ENCODE measurements around the gene XRCC5.
"Not testable (repeated sequence)": the region's sequence is repeated elsewhere in the genome, so short reads cannot be mapped to it uniquely, and the experiment has no call there.

The XRCC5 gene

DNA sequence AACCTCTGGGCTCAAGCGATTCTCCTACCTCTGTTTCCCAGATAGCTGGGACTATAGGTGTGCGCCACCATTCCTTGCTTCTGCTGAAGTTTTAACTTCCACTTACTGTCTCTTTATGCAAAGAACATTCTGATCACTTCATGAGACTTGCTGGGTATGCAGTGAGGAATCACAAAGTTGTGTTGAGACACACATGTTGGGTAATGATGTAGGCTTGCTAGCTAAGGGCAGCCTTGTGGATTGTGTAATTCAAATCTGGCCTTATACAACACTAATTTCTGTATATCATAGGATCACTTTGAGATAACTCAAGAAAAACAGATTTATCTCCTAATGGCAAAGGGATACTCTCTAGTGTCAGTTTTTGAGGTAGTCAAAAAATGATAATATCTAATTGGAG, 24.2 kb downstream of the XRCC5 start:
- no peaks in the 10 kb centered on the region for H3K4me1 ChIP-seq (ENCODE audit: control insufficient read depth in 1 of 2, insufficient read depth in 2 of 2, low read length in 2 of 2)
- H3K27ac ChIP-seq (ENCODE audit: low read depth, low read length): no peak overlapping the region
- H4K12ac ChIP-seq (ENCODE audit: low read depth, low read length): no peak overlapping the region
- WGBS (ENCODE audit: extremely low coverage, insufficient coverage, insufficient read length): no CpG with 5 or more reads among the region's 2 CpGs
- H2BK120ac ChIP-seq (ENCODE audit: insufficient read depth, low read length, poor library complexity): no peak overlapping the region
- no peak overlapping the region for H2BK5ac ChIP-seq (ENCODE audit: low read depth, low read length, poor library complexity)
- H3K27me3 ChIP-seq (ENCODE audit: insufficient read depth, low read length): no peaks in the 10 kb centered on the region
- no peak overlapping the region for H3K18ac ChIP-seq (ENCODE audit: low read length)
- H3K9me3 ChIP-seq (ENCODE audit: insufficient read depth, low read depth, low read length): no peaks in the 10 kb centered on the region
- H3K4me2 ChIP-seq (ENCODE audit: low read length): no peak overlapping the region
- no peak overlapping the region for H2AFZ ChIP-seq (ENCODE audit: insufficient read depth, low read length, poor library complexity)
- peak in 1 of 2 donors; percentile 17 for DNase-seq
- H2BK12ac ChIP-seq (ENCODE audit: low read length): no peak overlapping the region
- no peak overlapping the region for H3K4ac ChIP-seq (ENCODE audit: low read depth, low read length)
- H3K79me1 ChIP-seq (ENCODE audit: low read length): no peaks in the 10 kb centered on the region
- H3K9ac ChIP-seq (ENCODE audit: low read length): no peak overlapping the region
- H3K79me2 ChIP-seq (ENCODE audit: control insufficient read depth, insufficient read depth, low read length, poor library complexity): no peaks in the 10 kb centered on the region
- H3K4me3 ChIP-seq (ENCODE audit: low read depth, low read length): no peak overlapping the region
- no peak overlapping the region for H4K8ac ChIP-seq (ENCODE audit: low read depth, low read length)
- no peak overlapping the region for H3K14ac ChIP-seq (ENCODE audit: low read length)
- H4K91ac ChIP-seq (ENCODE audit: low read depth, low read length): no peak overlapping the region
- peaks cover 10 to 53% of the 10 kb centered on the region in 2 experiments for H3K36me3 ChIP-seq (ENCODE audit: control insufficient read depth in 1 of 2, insufficient read depth in 2 of 2, low read length in 2 of 2)
- no peak overlapping the region for H2AK5ac ChIP-seq (ENCODE audit: low read length)
- no peak overlapping the region for H3K23ac ChIP-seq (ENCODE audit: low read length)

DNA sequence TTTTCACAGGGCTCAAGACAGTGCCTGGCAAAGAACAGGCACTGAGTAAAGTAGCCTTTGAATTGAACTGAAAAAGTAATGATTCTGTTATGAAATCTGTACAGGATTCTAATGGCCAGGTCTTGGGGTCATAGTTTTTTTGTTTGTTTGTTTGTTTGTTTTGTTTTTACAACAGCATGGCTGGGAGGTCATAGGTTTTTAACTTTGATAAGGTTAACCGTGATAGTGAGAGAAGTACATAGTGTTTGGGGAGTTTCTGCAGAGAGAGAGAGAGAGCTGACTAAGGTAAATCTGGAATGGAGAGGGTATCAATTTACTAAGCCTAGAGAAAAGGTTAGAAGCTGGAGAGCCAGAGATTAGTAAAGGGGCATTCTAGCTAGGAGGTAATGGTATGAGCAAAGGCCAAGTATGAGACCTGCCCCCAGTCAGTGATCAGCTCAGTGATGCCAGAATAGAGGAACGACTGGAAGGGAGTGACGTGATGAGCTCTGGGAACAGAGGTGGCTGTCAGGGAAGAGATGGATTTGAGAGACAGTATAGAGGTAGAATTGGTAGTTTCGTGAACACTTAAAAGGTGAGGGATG, 25.9 kb downstream of the XRCC5 start:
- Histone ChIP-seq H3K4me3 (ENCODE audit: low read depth, low read length) (no peak overlapping the region), H3K9ac (ENCODE audit: low read length) (no peak overlapping the region), H2BK12ac (ENCODE audit: low read length) (no peak overlapping the region), H3K4ac (ENCODE audit: low read depth, low read length) (no peak overlapping the region), H2AFZ (ENCODE audit: insufficient read depth, low read length, poor library complexity) (no peak overlapping the region), H4K8ac (ENCODE audit: low read depth, low read length) (no peak overlapping the region), H2BK120ac (ENCODE audit: insufficient read depth, low read length, poor library complexity) (no peak overlapping the region), H3K36me3 (ENCODE audit: control insufficient read depth in 1 of 2, insufficient read depth in 2 of 2, low read length in 2 of 2) (peaks cover 12 to 59% of the 10 kb centered on the region in 2 experiments), H3K4me1 (ENCODE audit: control insufficient read depth in 1 of 2, insufficient read depth in 2 of 2, low read length in 2 of 2) (no peaks in the 10 kb centered on the region), H3K23ac (ENCODE audit: low read length) (no peak overlapping the region), H3K27me3 (ENCODE audit: insufficient read depth, low read length) (no peaks in the 10 kb centered on the region), H3K27ac (ENCODE audit: low read depth, low read length) (no peak overlapping the region), H3K4me2 (ENCODE audit: low read length) (no peak overlapping the region), H4K12ac (ENCODE audit: low read depth, low read length) (no peak overlapping the region), H2BK5ac (ENCODE audit: low read depth, low read length, poor library complexity) (no peak overlapping the region), H3K9me3 (ENCODE audit: insufficient read depth, low read depth, low read length) (no peaks in the 10 kb centered on the region), H3K79me1 (ENCODE audit: low read length) (no peaks in the 10 kb centered on the region), H4K91ac (ENCODE audit: low read depth, low read length) (no peak overlapping the region), H3K79me2 (ENCODE audit: control insufficient read depth, insufficient read depth, low read length, poor library complexity) (no peaks in the 10 kb centered on the region), H2AK5ac (ENCODE audit: low read length) (no peak overlapping the region), H3K14ac (ENCODE audit: low read length) (no peak overlapping the region), H3K18ac (ENCODE audit: low read length) (no peak overlapping the region)
- WGBS (ENCODE audit: extremely low coverage, insufficient coverage, insufficient read length): no CpG with 5 or more reads among the region's 4 CpGs
- no peak for DNase-seq

DNA sequence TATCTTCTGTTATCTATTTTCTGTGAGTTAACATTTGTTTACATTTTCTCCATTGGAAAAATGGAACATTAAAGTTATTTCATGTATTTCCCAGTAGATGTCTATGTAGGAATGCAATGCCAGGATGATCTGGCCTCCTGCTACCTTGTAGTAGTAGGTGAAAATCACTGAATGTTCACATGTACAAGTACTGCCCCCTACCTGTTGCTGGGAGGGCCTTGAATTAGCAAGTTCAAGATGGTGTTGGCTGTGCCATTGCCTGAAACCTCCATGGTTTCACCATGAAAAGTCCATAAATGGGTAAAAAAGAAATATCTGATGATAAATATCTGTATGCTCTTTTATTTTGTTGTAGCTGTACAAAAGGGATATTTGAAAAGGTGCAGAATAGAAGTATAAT, 30.7 kb downstream of the XRCC5 start:
- Histone ChIP-seq H3K4me1 (ENCODE audit: control insufficient read depth in 1 of 2, insufficient read depth in 2 of 2, low read length in 2 of 2) (no peaks in the 10 kb centered on the region), H4K8ac (ENCODE audit: low read depth, low read length) (no peak overlapping the region), H2BK5ac (ENCODE audit: low read depth, low read length, poor library complexity) (no peak overlapping the region), H3K23ac (ENCODE audit: low read length) (no peak overlapping the region), H3K4me3 (ENCODE audit: low read depth, low read length) (no peak overlapping the region), H2BK120ac (ENCODE audit: insufficient read depth, low read length, poor library complexity) (no peak overlapping the region), H3K18ac (ENCODE audit: low read length) (no peak overlapping the region), H3K4ac (ENCODE audit: low read depth, low read length) (no peak overlapping the region), H3K27ac (ENCODE audit: low read depth, low read length) (no peak overlapping the region), H4K12ac (ENCODE audit: low read depth, low read length) (no peak overlapping the region), H2AFZ (ENCODE audit: insufficient read depth, low read length, poor library complexity) (no peak overlapping the region), H2BK12ac (ENCODE audit: low read length) (no peak overlapping the region), H4K91ac (ENCODE audit: low read depth, low read length) (no peak overlapping the region), H3K79me1 (ENCODE audit: low read length) (no peaks in the 10 kb centered on the region), H3K9ac (ENCODE audit: low read length) (no peak overlapping the region), H3K9me3 (ENCODE audit: insufficient read depth, low read depth, low read length) (no peaks in the 10 kb centered on the region), H3K36me3 (ENCODE audit: control insufficient read depth in 1 of 2, insufficient read depth in 2 of 2, low read length in 2 of 2) (peaks cover 18 to 59% of the 10 kb centered on the region in 2 experiments), H3K14ac (ENCODE audit: low read length) (no peak overlapping the region), H3K27me3 (ENCODE audit: insufficient read depth, low read length) (no peaks in the 10 kb centered on the region), H3K4me2 (ENCODE audit: low read length) (no peak overlapping the region), H2AK5ac (ENCODE audit: low read length) (no peak overlapping the region), H3K79me2 (ENCODE audit: control insufficient read depth, insufficient read depth, low read length, poor library complexity) (no peaks in the 10 kb centered on the region)
- DNase-seq: peak; percentile 32 to 48

DNA sequence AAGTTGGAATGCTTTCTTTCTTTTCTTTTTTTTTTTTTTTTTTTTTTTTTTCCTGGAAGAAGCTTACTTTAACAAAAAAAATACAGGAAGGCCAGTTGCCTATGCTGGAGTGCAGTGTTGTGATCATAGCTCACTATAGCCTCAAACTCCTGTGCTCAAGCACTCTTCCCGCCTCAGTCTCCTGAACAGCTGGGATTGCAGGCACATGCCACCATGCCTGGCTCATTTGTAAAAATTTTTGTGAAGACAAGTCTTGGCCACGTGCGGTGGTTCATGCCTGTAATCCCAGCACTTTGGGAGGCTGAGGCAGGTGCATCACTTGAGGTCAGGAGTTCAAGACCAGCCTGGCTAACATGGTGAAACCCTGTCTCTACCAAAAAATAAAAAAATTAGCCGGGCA, 32.4 kb downstream of the XRCC5 start:
- not testable (repeated sequence) for H2AFZ ChIP-seq (ENCODE audit: insufficient read depth, low read length, poor library complexity); H3K4me1 ChIP-seq (ENCODE audit: control insufficient read depth in 1 of 2, insufficient read depth in 2 of 2, low read length in 2 of 2); H2BK12ac ChIP-seq (ENCODE audit: low read length); H2BK120ac ChIP-seq (ENCODE audit: insufficient read depth, low read length, poor library complexity); H3K27me3 ChIP-seq (ENCODE audit: insufficient read depth, low read length); H4K12ac ChIP-seq (ENCODE audit: low read depth, low read length); H4K8ac ChIP-seq (ENCODE audit: low read depth, low read length); H3K23ac ChIP-seq (ENCODE audit: low read length); H3K14ac ChIP-seq (ENCODE audit: low read length); H3K79me2 ChIP-seq (ENCODE audit: control insufficient read depth, insufficient read depth, low read length, poor library complexity); H3K18ac ChIP-seq (ENCODE audit: low read length); DNase-seq; H3K4ac ChIP-seq (ENCODE audit: low read depth, low read length); H2BK5ac ChIP-seq (ENCODE audit: low read depth, low read length, poor library complexity); H3K27ac ChIP-seq (ENCODE audit: low read depth, low read length); H2AK5ac ChIP-seq (ENCODE audit: low read length); H4K91ac ChIP-seq (ENCODE audit: low read depth, low read length); H3K4me3 ChIP-seq (ENCODE audit: low read depth, low read length); H3K79me1 ChIP-seq (ENCODE audit: low read length); H3K9ac ChIP-seq (ENCODE audit: low read length); H3K4me2 ChIP-seq (ENCODE audit: low read length); H3K9me3 ChIP-seq (ENCODE audit: insufficient read depth, low read depth, low read length)
- peaks cover 13 to 50% of the 10 kb centered on the region in 2 experiments for H3K36me3 ChIP-seq (ENCODE audit: control insufficient read depth in 1 of 2, insufficient read depth in 2 of 2, low read length in 2 of 2)
- no CpG with 5 or more reads among the region's 4 CpGs for WGBS (ENCODE audit: extremely low coverage, insufficient coverage, insufficient read length)
